IPS-15b (cell line): ENCODE results near the gene FOXN3.

Experiments
- H3K27me3 ChIP-seq: one replicate; pipeline ENCODE4 v1.6.1; 2013; ENCODE audit warnings: low read length; ENCODE audit not compliant: control insufficient read depth, insufficient read depth
- H3K36me3 ChIP-seq: one replicate; pipeline ENCODE4 v1.6.1; 2013; ENCODE audit warnings: low read length; ENCODE audit not compliant: control insufficient read depth, insufficient read depth
- H3K4me1 ChIP-seq: one replicate; pipeline ENCODE4 v1.6.1; 2013; ENCODE audit warnings: mild to moderate bottlenecking, low read length; ENCODE audit not compliant: control insufficient read depth, insufficient read depth
- H3K4me3 ChIP-seq: one replicate; pipeline ENCODE4 v1.5.1; 2013; ENCODE audit warnings: low read depth, low read length
- H3K9ac ChIP-seq: one replicate; pipeline ENCODE4 v1.6.1; 2013; ENCODE audit warnings: low read depth, mild to moderate bottlenecking, low read length
- H3K9me3 ChIP-seq: one replicate; pipeline ENCODE4 v1.6.1; 2013; ENCODE audit warnings: mild to moderate bottlenecking, low read length; ENCODE audit not compliant: control insufficient read depth, insufficient read depth

The FOXN3 gene

DNA sequence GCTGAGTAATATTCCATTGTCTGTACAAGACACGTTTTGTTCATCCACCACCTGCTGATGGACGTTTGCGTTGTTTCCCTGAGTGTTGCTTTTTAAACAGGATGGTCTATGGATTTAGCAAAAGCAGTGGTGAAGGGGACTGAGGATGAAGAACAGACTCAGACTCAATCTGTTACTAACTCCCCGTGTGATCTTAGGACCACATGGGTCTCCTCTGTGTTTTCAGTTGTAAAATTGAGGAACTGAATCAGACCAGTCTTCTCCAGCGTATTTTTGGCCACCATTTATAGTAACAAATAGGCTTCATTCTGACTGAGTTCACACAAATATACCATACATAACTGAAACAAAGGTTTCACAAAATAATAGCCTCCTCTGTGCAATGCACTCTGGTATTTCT lies 85.6 kb downstream of the FOXN3 start:
- H3K4me1 ChIP-seq: peaks cover 9% of the 10 kb centered on the region
- H3K36me3 ChIP-seq: no peaks in the 10 kb centered on the region
- no peaks in the 10 kb centered on the region for H3K27me3 ChIP-seq

DNA sequence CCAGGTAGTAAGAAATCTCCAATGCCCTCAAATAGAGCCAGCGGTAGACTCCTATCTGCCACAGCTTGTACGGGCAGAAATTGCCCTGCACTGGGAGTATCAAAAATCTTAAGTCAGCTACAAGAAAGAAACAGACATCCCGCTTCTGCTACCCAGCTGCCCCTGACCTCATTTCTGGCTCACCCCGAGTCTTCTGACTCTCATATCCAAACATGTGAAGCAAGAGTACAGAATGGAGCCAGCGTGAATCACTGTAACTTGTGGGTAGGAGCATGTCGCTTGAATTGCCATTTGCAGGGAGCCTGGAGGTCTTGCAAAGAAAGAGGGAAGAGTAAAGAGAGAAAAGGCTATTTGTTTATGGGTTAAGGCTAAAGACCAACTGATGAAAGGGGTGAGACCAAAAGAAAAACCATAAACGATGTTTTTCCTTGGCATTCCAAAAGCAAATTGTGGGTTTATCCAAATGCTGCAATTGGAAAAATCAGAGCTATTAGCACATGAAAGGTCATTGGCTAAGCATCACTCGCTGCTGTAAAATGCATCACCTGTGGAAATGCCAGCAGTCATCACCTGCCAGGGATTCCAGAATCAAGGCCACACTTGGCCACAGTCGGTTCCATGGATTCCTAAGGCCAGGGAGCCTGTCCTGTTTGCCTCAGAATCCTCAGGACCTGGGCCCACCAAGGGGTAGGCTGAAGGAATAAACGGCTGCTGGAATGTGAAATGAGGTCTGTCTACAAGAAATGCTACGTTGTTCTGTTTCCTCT lies 86.6 kb downstream of the FOXN3 start:
- H3K4me1 ChIP-seq: peaks cover 9% of the 10 kb centered on the region
- H3K36me3 ChIP-seq: peaks cover 9% of the 10 kb centered on the region
- H3K9me3 ChIP-seq: no peaks in the 10 kb centered on the region
- no peaks in the 10 kb centered on the region for H3K27me3 ChIP-seq
- H3K9ac ChIP-seq: no peak overlapping the region
- no peak overlapping the region for H3K4me3 ChIP-seq

More for the DNA sequence above, 85.6 kb downstream of the FOXN3 start:
- Histone ChIP-seq H3K9me3 (no peaks in the 10 kb centered on the region), H3K4me3 (no peak overlapping the region), H3K9ac (no peak overlapping the region)

- Histone ChIP-seq H3K4me3 (no peak overlapping the region), H3K9me3 (no peaks in the 10 kb centered on the region), H3K9ac (no peak overlapping the region), H3K36me3 (peaks cover 9% of the 10 kb centered on the region), H3K27me3 (no peaks in the 10 kb centered on the region), H3K4me1 (peaks cover 9% of the 10 kb centered on the region)
These were observed 89.2 kb downstream of the FOXN3 start for GRCh38 chr14:89327771-89328212.

GRCh38 chr14:89325959-89326358 lies 91.1 kb downstream of the FOXN3 start:
- Histone ChIP-seq H3K9ac (no peak overlapping the region), H3K9me3 (no peaks in the 10 kb centered on the region), H3K27me3 (no peaks in the 10 kb centered on the region), H3K4me1 (peaks cover 6% of the 10 kb centered on the region), H3K36me3 (peaks cover 9% of the 10 kb centered on the region), H3K4me3 (no peak overlapping the region)

DNA sequence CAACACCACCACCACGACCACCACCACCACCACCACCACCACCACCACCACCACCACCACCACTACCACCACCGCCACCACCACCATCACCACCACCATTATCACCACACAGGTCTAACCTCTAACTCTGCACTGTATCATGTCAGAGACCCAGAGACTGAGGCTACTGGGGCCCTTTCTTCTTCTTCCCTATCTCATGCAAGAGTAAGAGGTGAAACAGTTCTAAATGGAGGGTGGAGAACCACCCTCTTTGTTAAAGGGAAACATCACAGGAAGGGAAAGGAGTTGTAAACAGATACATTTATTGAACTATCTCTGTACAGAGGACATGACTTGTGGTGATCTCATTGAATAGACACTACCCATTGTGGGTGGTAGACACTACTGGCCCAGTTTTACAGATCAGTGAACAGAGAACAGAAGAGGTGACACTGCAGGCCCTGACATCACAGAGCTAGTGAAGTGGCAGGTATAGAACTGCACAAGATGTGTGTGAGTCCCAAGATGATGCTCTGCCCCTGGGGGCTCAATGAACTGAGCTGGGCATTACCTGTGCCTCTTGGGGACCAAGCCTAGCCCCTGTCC lies 91.6 kb downstream of the FOXN3 start:
- no peak overlapping the region for H3K4me3 ChIP-seq
- H3K9me3 ChIP-seq: no peaks in the 10 kb centered on the region
- peaks cover under 1% of the 10 kb centered on the region for H3K4me1 ChIP-seq
- H3K27me3 ChIP-seq: no peaks in the 10 kb centered on the region
- H3K36me3 ChIP-seq: peaks cover 9% of the 10 kb centered on the region
- no peak overlapping the region for H3K9ac ChIP-seq

GRCh38 chr14:89324501-89325298 lies 92.3 kb downstream of the FOXN3 start:
- Histone ChIP-seq H3K9ac (no peak overlapping the region), H3K4me1 (no peaks in the 10 kb centered on the region), H3K27me3 (no peaks in the 10 kb centered on the region), H3K36me3 (peaks cover 9% of the 10 kb centered on the region), H3K9me3 (no peaks in the 10 kb centered on the region), H3K4me3 (no peak overlapping the region)

DNA sequence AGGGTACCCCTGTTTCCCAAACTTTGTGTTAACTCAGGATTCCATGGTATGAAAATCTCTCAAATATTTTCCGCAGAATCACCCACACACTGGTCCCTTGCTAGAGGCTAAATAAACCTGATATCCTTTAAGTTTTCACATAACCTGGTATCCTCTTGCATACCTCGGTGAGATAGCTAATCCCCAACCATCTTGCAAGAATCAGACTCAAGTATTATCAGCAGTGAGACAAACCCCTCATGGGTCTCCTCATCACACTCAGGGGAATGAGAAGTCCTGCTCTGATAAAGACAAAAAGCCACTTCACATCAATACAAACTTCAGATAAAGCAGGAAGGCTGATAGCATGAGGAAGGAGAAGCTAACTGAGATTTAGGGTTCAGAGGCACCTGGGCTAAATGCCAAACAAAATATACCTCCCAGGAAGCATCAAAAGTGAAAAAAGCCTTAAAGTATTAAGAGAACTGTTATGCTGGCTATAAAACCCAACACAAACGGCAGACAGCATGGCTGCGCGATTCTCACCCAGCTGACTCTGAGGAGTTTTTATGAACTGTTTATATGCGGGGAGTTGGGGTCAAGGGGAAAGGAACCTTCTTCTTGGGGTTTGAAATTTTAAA lies 96.5 kb downstream of the FOXN3 start:
- H3K9me3 ChIP-seq: no peaks in the 10 kb centered on the region
- peaks cover 4% of the 10 kb centered on the region for H3K4me1 ChIP-seq
- no peak overlapping the region for H3K4me3 ChIP-seq
- no peak overlapping the region for H3K9ac ChIP-seq
- peaks cover 11% of the 10 kb centered on the region for H3K36me3 ChIP-seq
- H3K27me3 ChIP-seq: no peaks in the 10 kb centered on the region

DNA sequence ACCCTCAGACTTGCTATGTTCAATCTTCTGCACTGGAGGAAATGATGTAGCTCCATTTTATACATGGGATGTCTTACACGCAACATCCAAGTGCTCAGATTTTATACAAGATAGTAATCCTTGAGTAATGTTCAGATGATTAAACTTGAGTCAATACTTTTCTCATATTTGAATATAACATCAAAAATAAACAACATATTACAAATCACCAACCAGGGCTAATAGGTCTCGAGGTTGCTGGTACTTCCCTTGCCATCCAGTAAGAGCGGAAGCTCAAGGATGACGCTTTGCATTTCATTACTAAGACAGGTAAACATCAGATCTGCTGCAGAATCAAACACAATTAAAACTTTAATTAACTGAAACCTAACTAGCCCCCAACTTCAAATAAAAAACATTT lies 97.3 kb downstream of the FOXN3 start:
- H3K36me3 ChIP-seq: peaks cover 10% of the 10 kb centered on the region
- no peaks in the 10 kb centered on the region for H3K27me3 ChIP-seq
- H3K9me3 ChIP-seq: no peaks in the 10 kb centered on the region
- H3K9ac ChIP-seq: no peak overlapping the region
- peaks cover 4% of the 10 kb centered on the region for H3K4me1 ChIP-seq
- no peak overlapping the region for H3K4me3 ChIP-seq

DNA sequence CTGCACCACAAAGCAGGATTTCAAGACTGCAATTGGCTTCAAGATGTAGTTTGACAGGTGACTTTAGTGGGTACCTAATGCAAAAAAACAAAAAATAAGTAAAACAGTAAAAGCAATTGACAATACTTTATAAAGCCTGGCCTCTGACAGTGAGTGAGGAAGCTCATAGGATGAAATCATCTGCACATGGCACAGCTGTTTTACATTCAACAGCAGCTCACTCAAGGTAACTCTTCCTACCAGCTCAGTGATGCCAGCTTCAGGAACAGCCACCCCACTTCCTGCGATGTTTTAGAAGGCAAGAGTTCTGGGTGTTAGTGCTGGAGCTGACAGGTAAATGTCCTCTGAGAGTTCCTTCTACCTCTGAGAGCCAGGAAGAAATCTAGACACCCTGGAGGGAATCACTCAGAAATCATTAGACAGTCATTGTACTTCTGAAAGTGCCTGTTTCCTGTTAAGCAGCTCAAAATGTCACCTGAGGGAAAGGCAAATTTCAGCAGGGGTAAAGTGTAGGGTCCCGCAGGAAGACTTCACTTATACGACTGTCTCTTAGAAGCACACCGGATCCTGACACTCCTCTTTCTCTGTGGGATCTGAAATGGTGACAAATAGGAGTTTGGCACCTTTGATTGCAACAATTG lies 99.9 kb downstream of the FOXN3 start:
- peaks cover 12% of the 10 kb centered on the region for H3K36me3 ChIP-seq
- H3K4me3 ChIP-seq: no peak overlapping the region
- H3K27me3 ChIP-seq: no peaks in the 10 kb centered on the region
- H3K9me3 ChIP-seq: no peaks in the 10 kb centered on the region
- H3K9ac ChIP-seq: no peak overlapping the region
- H3K4me1 ChIP-seq: peaks cover 4% of the 10 kb centered on the region

DNA sequence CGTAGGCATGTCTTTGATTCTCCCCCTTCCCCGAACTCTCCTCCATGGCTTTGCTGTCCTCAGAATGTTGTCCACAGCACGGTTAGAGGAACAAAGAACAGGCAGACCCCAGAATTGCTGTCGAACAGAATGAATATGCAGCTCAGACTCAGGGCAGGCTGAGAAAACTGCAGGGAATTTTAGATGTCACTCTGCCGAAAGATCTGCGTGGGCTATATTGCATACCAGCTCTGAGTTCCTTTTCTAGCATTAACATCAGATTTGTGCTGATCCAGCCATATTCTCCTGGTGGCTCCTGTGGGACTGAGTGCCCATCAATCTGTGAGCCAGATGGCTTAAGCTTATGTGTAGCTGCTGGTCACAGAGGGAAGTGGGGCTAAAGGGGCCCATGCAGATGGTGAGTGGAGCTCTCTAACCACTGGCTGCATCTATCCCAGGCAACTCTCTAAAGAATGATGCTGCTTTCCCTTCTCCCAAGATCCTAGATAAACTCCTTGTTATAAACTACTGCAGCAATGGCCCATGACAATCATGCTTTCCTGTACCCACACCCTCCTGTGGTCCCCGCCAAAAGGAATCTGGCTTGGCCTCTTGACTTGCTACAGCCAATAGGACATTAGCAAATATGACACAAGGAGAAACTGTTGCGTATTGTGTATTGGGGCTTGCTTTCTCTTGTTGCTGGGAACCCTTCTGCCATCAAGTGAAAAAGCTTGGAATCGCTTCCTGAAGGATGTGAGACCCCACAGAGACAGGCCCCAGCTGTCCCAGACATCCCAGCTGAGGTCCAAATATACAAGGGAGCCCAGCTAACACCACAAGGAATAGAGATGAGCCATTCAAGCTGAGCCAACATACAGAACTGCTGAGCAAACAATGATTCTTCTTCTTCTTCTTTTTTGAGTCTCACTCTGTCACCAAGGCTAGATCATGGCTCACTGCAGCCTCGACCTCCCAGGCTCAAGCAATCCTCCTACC lies 101.3 kb downstream of the FOXN3 start:
- Histone ChIP-seq H3K9ac (no peak overlapping the region), H3K9me3 (no peaks in the 10 kb centered on the region), H3K27me3 (no peaks in the 10 kb centered on the region), H3K36me3 (peaks cover 12% of the 10 kb centered on the region), H3K4me3 (no peak overlapping the region), H3K4me1 (peaks cover 4% of the 10 kb centered on the region)
